Trophoblast cell (in vitro differentiated cells and primary cell): ENCODE results near the gene TSHZ1.

Experiments
- DNase-seq, 2 donors: peaks; one replicate each; pipeline ENCODE4 v3.0.0-alpha.2; 2016
- H2AFZ ChIP-seq: 2 replicates; pipeline ENCODE4 v1.6.1; 2013; ENCODE audit warnings: low read length, moderate library complexity, mild to moderate bottlenecking; ENCODE audit not compliant: insufficient read depth, poor library complexity
- H2AK5ac ChIP-seq: 2 replicates; pipeline ENCODE4 v1.6.1; 2013; ENCODE audit warnings: mild to moderate bottlenecking, low read length
- H2BK120ac ChIP-seq: 2 replicates; pipeline ENCODE4 v1.6.1; 2013; ENCODE audit warnings: low read length, mild to moderate bottlenecking, moderate library complexity; ENCODE audit not compliant: insufficient read depth, poor library complexity
- H2BK12ac ChIP-seq: 2 replicates; pipeline ENCODE4 v1.6.1; 2013; ENCODE audit warnings: mild to moderate bottlenecking, low read length, moderate library complexity
- H2BK5ac ChIP-seq: 2 replicates; pipeline ENCODE4 v1.6.1; 2013; ENCODE audit warnings: low read length, low read depth, moderate library complexity, mild to moderate bottlenecking; ENCODE audit not compliant: poor library complexity
- H3K14ac ChIP-seq: 2 replicates; pipeline ENCODE4 v1.6.1; 2013; ENCODE audit warnings: mild to moderate bottlenecking, low read length
- H3K18ac ChIP-seq: 2 replicates; pipeline ENCODE4 v1.6.1; 2013; ENCODE audit warnings: mild to moderate bottlenecking, low read length
- H3K23ac ChIP-seq: 2 replicates; pipeline ENCODE4 v1.6.1; 2013; ENCODE audit warnings: low read length
- H3K27ac ChIP-seq: 2 replicates; pipeline ENCODE4 v1.5.1; 2013; ENCODE audit warnings: low read depth, mild to moderate bottlenecking, inconsistent platforms, low read length, moderate library complexity
- H3K27me3 ChIP-seq: 2 replicates; pipeline ENCODE4 v1.6.1; 2013; ENCODE audit warnings: inconsistent platforms, mild to moderate bottlenecking, low read length, moderate library complexity; ENCODE audit not compliant: insufficient read depth
- H3K36me3 ChIP-seq, 2 experiments: 1 replicate in 1 of 2; 2 replicates in 1 of 2; pipeline ENCODE4 v1.6.1; 2013; ENCODE audit warnings: low read length in 2 of 2, mild to moderate bottlenecking in 2 of 2, moderate library complexity in 1 of 2; ENCODE audit not compliant: insufficient read depth in 2 of 2, control insufficient read depth in 1 of 2
- H3K4ac ChIP-seq: 2 replicates; pipeline ENCODE4 v1.6.1; 2013; ENCODE audit warnings: low read depth, mild to moderate bottlenecking, low read length, moderate library complexity
- H3K4me1 ChIP-seq, 2 experiments: 1 replicate in 1 of 2; 2 replicates in 1 of 2; pipeline ENCODE4 v1.6.1; 2013; ENCODE audit warnings: low read length in 2 of 2, mild to moderate bottlenecking in 2 of 2, moderate library complexity in 1 of 2; ENCODE audit not compliant: insufficient read depth in 2 of 2, control insufficient read depth in 1 of 2
- H3K4me2 ChIP-seq: 2 replicates; pipeline ENCODE4 v1.6.1; 2013; ENCODE audit warnings: inconsistent platforms, mild to moderate bottlenecking, low read length, moderate library complexity
- H3K4me3 ChIP-seq: 2 replicates; pipeline ENCODE4 v1.5.1; 2013; ENCODE audit warnings: mild to moderate bottlenecking, low read depth, low read length, inconsistent platforms
- H3K79me1 ChIP-seq: one replicate; pipeline ENCODE4 v1.6.1; 2013; ENCODE audit warnings: low read length
- H3K79me2 ChIP-seq: 2 replicates; pipeline ENCODE4 v1.6.1; 2013; ENCODE audit warnings: low read length, mild to moderate bottlenecking; ENCODE audit not compliant: control insufficient read depth, insufficient read depth, poor library complexity
- H3K9ac ChIP-seq: 2 replicates; pipeline ENCODE4 v1.6.1; 2013; ENCODE audit warnings: mild to moderate bottlenecking, low read length
- H3K9me3 ChIP-seq: 2 replicates; pipeline ENCODE4 v1.6.1; 2013; ENCODE audit warnings: low read depth, mild to moderate bottlenecking, control low read depth, inconsistent platforms, low read length; ENCODE audit not compliant: insufficient read depth
- H4K12ac ChIP-seq: 2 replicates; pipeline ENCODE4 v1.6.1; 2013; ENCODE audit warnings: low read depth, mild to moderate bottlenecking, low read length, moderate library complexity
- H4K8ac ChIP-seq: 2 replicates; pipeline ENCODE4 v1.6.1; 2013; ENCODE audit warnings: low read depth, mild to moderate bottlenecking, low read length, moderate library complexity
- H4K91ac ChIP-seq: one replicate; pipeline ENCODE4 v1.6.1; 2013; ENCODE audit warnings: low read depth, mild to moderate bottlenecking, low read length, moderate library complexity
- WGBS: extraction: QIAGEN DNeasy Blood & Tissue Kit; methylation state at CpG from one replicate; pipeline ENCODE4 v1.1.7; 2013; ENCODE audit warnings: missing lambda C conversion rate; ENCODE audit not compliant: insufficient read length, insufficient coverage; ENCODE audit errors: extremely low coverage; 5-methylcytosine and 5-hydroxymethylcytosine counted together

TSHZ1 gene

DNA sequence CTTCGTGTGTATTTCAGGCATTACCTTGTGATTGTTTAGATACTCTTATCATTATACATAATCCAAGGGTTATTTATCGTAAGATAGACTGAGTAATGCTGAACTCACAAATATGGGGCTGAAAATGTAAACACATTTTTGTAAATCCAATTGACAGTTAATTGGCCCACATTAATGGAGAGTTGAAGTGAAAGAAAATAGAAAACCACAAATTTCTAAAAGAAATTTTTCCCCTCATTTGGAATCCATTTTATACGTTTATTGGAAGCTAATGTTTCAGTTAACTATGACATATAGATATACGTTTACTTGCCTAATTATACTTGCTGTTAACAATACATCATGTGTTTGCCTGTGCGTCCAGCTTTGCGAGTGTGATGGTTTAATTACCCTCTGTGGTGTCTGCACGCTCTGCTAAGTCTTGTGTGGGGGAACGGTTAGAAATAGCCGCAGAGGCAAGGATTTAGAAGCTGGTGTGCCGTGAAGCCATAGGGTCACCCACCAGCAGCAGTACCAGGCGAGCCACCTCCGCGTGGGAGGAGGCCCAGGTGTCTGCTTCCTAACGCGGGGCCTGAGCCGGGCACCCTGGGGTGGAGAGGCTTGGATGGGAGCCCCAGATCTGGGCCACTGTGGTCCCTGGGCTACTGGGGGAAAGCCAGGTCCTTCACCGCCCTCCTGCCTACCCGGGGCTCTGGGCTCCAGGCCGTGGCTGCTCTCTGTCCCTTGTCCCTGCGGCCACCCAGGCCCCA lies 38.0 kb downstream of the TSHZ1 start:
- H4K12ac ChIP-seq = no peak overlapping the region
- no peak overlapping the region for H3K4me2 ChIP-seq
- H3K9ac ChIP-seq = no peak overlapping the region
- no peak overlapping the region for H3K27ac ChIP-seq
- H3K4me1 ChIP-seq = no peaks in the 10 kb centered on the region
- H3K79me1 ChIP-seq = no peaks in the 10 kb centered on the region
- H2AFZ ChIP-seq = no peak overlapping the region
- H2BK5ac ChIP-seq = no peak overlapping the region
- H3K14ac ChIP-seq = no peak overlapping the region
- peaks cover 2% of the 10 kb centered on the region for H3K9me3 ChIP-seq
- H2AK5ac ChIP-seq = no peak overlapping the region
- whole genome bisulfite sequencing = no CpG with 5 or more reads among the region's 20 CpGs
- no peak for DNase-seq
- H2BK120ac ChIP-seq = no peak overlapping the region
- H3K79me2 ChIP-seq = no peaks in the 10 kb centered on the region
- H4K8ac ChIP-seq = no peak overlapping the region
- H4K91ac ChIP-seq = no peak overlapping the region
- no peak overlapping the region for H3K4me3 ChIP-seq
- no peak overlapping the region for H3K4ac ChIP-seq
- H3K36me3 ChIP-seq = no peaks in the 10 kb centered on the region
- no peaks in the 10 kb centered on the region for H3K27me3 ChIP-seq
- no peak overlapping the region for H2BK12ac ChIP-seq
- no peak overlapping the region for H3K23ac ChIP-seq
- no peak overlapping the region for H3K18ac ChIP-seq

DNA sequence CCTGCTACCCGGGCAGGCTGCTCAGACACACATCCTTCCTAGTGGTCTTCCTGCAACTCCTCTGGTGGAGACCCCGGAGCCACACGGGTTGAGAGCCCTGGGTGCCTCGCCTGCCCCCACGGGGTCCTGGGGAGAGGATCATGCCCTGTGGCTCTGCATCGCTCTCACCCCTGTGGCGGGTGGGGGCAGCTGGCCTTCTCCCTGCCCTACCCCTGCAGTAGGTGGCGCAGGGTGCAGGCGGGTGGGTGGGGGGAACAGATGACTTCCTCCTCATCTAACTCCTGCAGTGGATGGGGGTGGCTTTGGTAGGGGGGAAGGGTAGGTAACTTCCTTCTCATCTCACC lies 38.5 kb downstream of the TSHZ1 start:
- Histone ChIP-seq H3K4me3 (no peak overlapping the region), H3K4ac (no peak overlapping the region), H3K9me3 (peaks cover 2% of the 10 kb centered on the region), H2AFZ (no peak overlapping the region), H2BK12ac (no peak overlapping the region), H4K12ac (no peak overlapping the region), H3K23ac (no peak overlapping the region), H3K14ac (no peak overlapping the region), H4K8ac (no peak overlapping the region), H3K4me2 (no peak overlapping the region), H3K36me3 (no peaks in the 10 kb centered on the region), H3K79me2 (no peaks in the 10 kb centered on the region), H3K9ac (no peak overlapping the region), H3K18ac (no peak overlapping the region), H4K91ac (no peak overlapping the region), H3K79me1 (no peaks in the 10 kb centered on the region), H3K27me3 (no peaks in the 10 kb centered on the region), H3K27ac (no peak overlapping the region), H2BK120ac (no peak overlapping the region), H2BK5ac (no peak overlapping the region), H3K4me1 (no peaks in the 10 kb centered on the region), H2AK5ac (no peak overlapping the region)
- DNase-seq = no peak
- WGBS = no CpG with 5 or more reads among the region's 9 CpGs

DNA sequence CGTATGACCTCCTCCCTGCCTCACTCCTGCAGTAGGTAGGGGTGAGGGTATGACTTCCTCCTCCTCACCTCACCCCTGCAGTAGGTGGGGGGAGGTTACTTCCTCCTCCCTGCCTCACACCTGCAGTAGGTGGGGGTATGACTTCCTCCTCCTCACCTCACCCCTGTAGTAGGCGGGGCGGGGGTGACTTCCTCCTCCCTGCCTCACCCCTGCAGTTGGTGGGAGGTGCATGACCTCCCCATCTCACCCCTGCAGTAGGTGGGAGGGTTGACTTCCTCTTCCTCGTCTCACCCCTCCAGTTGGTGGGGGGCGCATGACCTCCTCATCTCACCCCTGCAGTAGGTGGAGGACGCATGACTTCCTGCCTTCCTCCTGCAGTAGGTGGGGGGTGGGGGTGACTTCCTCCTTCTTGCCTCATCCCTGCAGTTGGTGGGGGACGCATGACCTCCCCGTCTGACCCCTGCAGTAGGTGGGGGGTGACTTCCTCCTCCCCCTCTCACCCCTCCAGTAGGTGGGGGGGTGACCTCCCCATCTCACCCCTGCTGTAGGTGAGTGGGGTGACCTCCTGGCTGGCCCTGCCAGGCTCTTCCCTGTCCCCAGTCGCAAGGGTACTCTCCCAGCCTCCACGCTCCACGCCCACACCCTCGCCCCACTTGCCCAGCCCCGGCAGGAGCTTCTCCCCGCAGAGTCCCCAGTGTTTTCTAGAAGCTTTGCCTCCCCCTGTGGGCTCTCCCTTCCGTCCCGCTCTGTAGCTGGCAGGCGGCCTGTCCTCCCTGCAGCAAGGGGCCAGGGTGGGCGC lies 39.3 kb downstream of the TSHZ1 start:
- WGBS = no CpG with 5 or more reads among the region's 18 CpGs
- peak overlapping the region; percentile 31 for H3K4me3 ChIP-seq

DNA sequence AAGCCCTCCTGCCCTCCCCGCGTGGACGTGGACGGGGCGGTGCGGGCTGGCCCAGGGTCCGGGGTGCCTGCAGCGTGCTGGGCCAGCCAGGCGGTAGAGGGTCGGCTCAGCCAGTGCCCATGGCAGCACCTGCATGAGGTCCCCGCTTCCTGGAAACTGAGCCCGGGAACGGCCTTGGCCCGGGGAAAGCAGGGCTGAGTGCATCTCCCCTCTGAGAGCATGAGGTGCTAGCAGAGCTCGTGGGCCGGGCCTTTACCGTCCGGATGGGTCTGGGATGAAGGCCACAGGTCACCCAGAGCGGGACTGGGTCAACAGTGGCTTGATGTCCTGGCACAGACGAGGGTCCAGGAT lies 39.8 kb downstream of the TSHZ1 start:
- Histone ChIP-seq H3K27me3 (no peaks in the 10 kb centered on the region), H3K23ac (no peak overlapping the region), H3K79me1 (no peaks in the 10 kb centered on the region), H3K4me1 (no peaks in the 10 kb centered on the region), H3K18ac (no peak overlapping the region), H2BK12ac (no peak overlapping the region), H3K27ac (no peak overlapping the region), H3K79me2 (no peaks in the 10 kb centered on the region), H3K4me2 (no peak overlapping the region), H3K4me3 (no peak overlapping the region), H3K36me3 (no peaks in the 10 kb centered on the region), H3K9me3 (peaks cover 2% of the 10 kb centered on the region), H2BK120ac (no peak overlapping the region), H2AK5ac (no peak overlapping the region), H4K12ac (no peak overlapping the region), H3K9ac (no peak overlapping the region), H3K4ac (no peak overlapping the region), H2BK5ac (no peak overlapping the region), H4K91ac (no peak overlapping the region), H2AFZ (no peak overlapping the region), H3K14ac (no peak overlapping the region), H4K8ac (no peak overlapping the region)
- DNase-seq = no peak
- WGBS = no CpG with 5 or more reads among the region's 20 CpGs

More for the DNA sequence above, 39.3 kb downstream of the TSHZ1 start:
- H3K18ac ChIP-seq = no peak overlapping the region
- no peak for DNase-seq
- no peaks in the 10 kb centered on the region for H3K36me3 ChIP-seq
- H4K12ac ChIP-seq = no peak overlapping the region
- no peak overlapping the region for H3K23ac ChIP-seq
- H3K4me1 ChIP-seq = no peaks in the 10 kb centered on the region
- no peaks in the 10 kb centered on the region for H3K79me2 ChIP-seq
- no peak overlapping the region for H3K4me2 ChIP-seq
- H3K9me3 ChIP-seq = peaks cover 2% of the 10 kb centered on the region
- H3K14ac ChIP-seq = no peak overlapping the region
- no peak overlapping the region for H3K9ac ChIP-seq
- H3K4ac ChIP-seq = no peak overlapping the region
- H2BK120ac ChIP-seq = no peak overlapping the region
- H2BK12ac ChIP-seq = no peak overlapping the region
- H2BK5ac ChIP-seq = no peak overlapping the region
- no peak overlapping the region for H4K91ac ChIP-seq
- H3K27ac ChIP-seq = no peak overlapping the region
- no peak overlapping the region for H4K8ac ChIP-seq
- H2AFZ ChIP-seq = no peak overlapping the region
- H3K27me3 ChIP-seq = no peaks in the 10 kb centered on the region
- H3K79me1 ChIP-seq = no peaks in the 10 kb centered on the region
- H2AK5ac ChIP-seq = no peak overlapping the region
